Renal pelvis (tissue), 4 donors: Measurements from ENCODE around the gene KCNQ4. TPM values are rescaled to one million over a fixed set of nuclear protein-coding genes. Genes with fewer than 3 reads are reported as not detected.

Experiments
- DNase-seq: peaks from one replicate; pipeline ENCODE4 v3.0.0-alpha.2; 2013
- polyA plus RNA-seq, 3 donors: library from polyadenylated mRNA; unstranded; fragments of 120-200 nt; gene quantifications; one replicate each; pipeline ENCODE4 v1.2.1, GENCODE V29; 2013; ENCODE audit not compliant: insufficient read length in 3 of 3

The KCNQ4 gene
- polyA plus RNA-seq, 3 donors: 2.1 to 2.5 (median 2.5) TPM

- DNase-seq: no peak
Observed at GRCh38 chr1:40838980-40839942, 55.7 kb downstream of the KCNQ4 start.

DNA sequence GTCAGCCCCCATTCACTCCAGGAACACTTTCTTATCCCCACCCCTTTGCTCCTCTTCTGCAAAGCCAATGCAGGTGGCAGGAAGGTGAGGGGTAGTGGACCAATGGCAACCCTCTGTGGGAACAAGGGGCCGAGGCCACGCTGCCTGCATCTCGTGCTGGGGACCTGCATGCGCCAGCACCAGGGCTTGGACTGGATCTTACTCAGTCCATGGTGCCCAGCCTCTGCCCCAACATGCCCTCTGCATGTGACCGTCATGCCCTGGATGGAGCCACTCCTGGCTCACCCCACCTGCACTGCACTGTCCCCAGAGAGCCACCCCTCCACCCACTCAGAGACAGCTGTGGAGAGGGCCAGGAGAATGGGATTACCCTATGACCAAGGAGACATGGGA is 56.4 kb downstream of the KCNQ4 start:
- DNase-seq: no peak

DNA sequence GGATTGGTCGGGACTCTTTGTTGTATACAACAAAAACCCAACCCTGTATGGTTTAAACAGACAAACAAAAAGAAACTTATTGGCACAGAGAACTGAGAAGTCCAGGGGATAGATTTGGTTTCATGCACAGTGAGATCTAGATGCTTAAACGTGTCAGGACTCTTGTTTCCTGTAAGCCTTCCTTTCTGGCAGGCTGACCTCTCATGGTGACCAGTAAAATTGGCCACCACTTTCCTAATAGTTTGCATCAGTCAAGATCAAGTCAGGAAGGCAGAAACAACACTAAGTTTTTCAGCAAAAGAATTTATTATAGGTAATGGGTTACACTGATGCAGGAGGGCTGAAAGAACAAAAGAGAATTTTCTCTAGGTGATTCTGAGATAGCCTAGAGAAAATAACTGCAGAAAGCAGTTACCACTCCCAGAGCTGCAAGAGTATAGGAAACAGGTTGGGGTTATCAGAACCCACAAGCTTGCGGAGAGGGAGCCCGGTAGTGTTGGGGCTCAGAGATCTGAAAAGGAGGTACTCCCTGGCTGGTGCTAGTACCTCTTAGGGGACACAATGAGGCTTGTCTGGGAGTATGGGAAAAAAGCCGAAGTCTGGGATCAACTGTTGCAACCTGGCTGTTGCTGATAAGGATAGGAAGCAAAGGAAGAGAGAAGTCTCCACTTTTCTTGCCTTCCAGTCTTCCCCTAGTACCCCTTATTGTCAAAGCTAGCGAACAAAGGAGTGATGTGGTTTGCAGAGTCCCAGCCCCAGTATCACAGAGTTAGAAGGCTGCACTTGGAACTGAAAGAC is 57.1 kb downstream of the KCNQ4 start:
- no peak for DNase-seq

GRCh38 chr1:40841602-40842001 is 58.0 kb downstream of the KCNQ4 start:
- no peak for DNase-seq

DNA sequence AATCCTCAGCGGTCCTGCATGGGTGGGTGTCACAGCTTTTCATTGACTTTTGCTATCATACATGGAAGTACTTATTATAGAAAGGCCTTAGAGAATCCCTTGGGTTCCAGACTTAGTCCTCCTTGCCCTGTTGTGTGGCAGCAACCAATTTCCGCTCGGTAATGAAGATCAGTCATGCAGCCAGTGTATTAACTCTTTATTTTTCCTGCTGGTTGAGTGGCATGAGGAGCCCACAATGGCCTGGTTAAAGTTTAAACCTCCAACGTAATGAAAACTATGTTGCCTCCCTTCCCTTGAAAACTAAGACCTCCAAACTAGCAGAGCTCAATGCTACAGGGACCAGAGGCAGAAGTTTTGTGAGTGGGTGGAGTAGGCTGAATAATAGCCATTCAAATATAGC is 58.6 kb downstream of the KCNQ4 start:
- DNase-seq: peak; percentile 60

DNA sequence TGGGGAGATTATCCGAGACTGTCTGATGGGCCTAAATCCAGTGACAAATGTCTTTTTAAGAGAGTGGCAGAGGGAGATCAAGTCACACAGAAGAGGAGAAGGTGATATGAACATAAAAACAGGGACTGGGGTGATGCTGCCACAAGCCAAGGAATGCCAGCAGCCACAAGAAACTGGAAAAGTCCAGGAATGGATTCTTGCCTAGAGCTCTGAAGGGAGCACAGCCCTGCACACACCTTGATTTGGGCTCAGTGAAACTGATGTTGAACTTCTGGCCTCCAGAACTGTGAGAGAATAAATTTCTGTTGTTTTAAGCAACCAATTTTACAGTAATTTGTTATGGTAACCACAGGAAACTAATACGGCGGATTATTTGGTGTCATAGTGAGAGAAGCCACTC is 59.1 kb downstream of the KCNQ4 start:
- no peak for DNase-seq

GRCh38 chr1:40844079-40844478 is 60.5 kb downstream of the KCNQ4 start:
- no peak for DNase-seq

DNA sequence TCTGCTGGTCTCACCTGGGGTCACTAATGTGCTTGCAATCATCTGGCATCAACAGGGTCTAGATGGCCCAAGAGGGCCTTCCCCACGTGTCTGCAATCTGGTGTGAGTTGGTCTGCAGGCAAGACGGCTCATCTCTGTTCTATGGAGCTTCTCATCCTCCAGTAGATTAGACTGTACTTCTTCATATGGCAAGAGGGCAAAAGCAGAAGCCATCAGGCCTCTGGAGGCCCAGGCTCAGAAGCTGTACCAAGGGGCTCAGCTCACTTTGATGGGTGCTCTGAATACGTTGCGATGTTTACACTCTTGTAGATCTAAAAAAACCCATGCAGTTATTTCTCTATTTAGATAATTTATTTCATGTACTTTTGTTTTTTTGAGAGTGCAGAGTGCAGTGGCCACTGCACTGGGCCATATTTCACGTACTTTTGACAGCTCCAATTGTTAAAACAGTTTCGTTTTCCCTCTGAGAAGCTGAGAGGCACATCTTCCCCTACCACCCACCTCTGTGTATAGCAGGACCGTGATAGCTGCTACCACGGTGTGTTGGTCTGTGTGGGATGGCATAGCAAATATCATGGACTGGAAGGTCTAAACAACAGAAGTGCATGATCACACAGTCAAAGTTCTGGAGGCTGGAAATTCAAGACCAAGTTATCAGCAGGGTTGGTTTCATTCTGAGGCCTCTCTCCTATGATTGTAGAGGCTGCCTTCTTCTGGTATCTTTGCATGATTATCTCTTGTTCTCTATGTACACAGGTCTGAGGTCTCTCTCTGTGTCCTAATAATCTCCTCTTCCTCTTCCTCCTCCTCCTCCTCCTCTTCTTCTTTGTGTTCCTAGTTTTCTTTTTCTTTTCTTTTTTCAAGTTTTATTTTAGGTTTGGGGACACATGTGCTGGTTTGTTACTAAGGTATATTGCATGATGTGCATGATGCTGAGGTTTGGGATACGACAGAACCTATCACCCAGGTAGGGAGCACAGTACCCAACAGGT is 61.6 kb downstream of the KCNQ4 start:
- DNase-seq: no peak

DNA sequence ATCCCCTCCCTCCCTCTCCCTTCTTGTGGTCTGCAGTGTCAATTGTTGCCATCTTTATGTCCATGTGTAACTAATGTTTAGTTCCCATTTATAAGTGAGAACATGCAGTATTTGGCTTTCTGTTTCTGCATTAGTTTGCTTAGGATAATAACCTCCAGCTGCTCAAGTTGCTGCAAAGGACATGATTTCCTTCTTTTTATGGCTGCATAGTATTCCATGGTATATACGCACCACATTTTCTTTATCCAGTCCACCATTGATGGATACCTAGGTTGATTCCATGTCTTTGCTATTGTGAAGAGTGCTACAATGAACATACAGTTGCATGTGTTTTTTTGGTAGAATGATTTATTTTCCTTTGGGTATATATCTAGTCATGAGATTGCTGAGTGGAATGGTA is 62.3 kb downstream of the KCNQ4 start:
- no peak for DNase-seq

- no peak for DNase-seq
Observed at GRCh38 chr1:40847023-40847745, 63.6 kb downstream of the KCNQ4 start.

GRCh38 chr1:40848530-40849189 is 65.1 kb downstream of the KCNQ4 start:
- DNase-seq: peak; percentile 52

DNA sequence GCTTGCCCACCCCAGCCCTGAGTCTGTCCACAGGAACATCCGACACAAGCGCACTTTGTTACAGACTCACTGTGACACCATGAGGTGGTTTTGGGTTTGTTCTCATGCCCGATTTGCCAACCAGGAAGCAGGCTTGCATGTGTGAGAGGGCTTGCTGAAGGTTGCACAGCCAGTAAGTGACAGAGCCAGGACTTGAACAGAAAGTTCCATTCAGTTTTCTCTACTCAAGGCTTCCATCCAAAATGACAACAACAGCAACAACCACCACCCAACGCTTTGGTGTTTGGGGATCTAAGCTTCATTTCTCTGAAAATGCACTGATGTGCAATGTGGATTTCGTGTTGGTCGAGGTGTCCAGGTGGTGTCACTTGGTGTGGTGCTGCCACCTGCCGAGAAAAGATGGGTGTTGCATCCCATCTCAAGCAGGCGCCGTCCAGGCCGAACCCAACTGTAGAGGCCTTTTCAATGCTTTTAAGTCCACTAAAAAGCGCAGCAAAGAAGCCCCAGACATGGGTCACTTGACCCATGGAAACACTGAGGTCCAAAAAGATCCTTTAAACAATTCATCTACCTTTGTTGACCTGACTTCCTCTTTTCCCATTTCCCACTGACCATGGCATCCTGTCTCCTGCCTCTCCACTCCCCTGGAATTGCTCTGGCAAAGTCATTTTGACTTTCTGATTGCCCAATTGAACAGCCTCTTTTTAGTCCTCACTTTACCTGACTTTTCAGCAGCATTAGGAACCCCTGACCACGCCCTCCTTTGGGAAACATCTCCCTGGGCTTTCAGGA is 66.4 kb downstream of the KCNQ4 start:
- DNase-seq: peak; percentile 54

GRCh38 chr1:40851643-40852042 is 68.1 kb downstream of the KCNQ4 start:
- DNase-seq: no peak

DNA sequence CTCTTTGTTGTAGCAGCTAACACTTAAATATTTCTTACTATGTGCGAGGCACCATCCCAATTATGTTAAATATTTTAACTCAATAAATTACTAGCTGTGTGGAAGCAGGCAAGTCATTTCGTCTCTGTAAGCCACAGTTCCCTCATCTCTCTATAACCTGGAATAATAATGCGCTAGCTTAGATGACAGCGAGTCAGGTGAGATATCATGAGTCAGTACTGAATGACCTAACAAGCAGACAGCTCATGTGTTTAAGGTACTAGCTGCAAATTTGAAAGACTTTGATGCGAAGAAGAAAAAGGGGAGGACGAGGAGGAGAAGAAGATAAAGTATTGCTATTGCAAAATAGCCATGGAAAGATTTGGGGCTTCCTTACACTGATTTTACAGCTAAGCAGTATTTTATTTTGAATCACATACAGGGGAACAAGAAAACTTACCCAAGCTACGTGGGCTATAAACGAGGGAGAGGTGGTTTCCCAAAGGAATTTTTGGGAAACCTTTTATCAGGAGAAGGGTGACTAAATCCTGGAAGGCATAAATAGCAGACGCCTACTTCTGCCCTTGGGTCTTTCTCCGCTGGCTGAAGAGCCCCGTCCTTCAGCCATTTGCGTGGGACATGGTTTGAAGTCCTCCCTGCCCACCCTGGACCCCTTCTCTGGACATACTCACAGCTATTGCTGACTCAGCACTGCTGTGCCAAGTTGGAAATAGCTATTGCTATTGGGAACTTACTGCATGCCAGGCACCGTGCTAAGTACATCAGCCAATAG is 69.7 kb downstream of the KCNQ4 start:
- no peak for DNase-seq

GRCh38 chr1:40853885-40854170 is 70.2 kb downstream of the KCNQ4 start:
- DNase-seq: no peak

DNA sequence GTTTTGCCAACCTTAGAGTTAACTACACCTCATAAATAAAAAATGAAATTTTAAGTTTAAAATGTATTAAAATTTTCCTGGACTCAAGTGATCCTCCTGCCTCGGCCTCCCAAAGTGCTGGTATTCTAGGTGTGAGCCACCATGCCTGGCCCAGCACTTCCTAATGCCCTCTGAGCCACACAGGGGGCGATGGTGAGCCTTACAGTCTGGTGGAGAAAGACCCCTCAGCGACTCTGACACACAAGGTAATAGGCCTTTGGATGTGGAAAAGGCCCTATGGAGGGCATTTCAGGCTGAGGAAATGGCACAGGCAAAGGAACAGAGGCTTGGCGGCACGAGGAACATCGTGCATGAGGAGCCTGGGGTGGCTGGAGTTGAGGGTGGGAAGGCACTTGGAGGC is 71.9 kb downstream of the KCNQ4 start:
- no peak for DNase-seq

DNA sequence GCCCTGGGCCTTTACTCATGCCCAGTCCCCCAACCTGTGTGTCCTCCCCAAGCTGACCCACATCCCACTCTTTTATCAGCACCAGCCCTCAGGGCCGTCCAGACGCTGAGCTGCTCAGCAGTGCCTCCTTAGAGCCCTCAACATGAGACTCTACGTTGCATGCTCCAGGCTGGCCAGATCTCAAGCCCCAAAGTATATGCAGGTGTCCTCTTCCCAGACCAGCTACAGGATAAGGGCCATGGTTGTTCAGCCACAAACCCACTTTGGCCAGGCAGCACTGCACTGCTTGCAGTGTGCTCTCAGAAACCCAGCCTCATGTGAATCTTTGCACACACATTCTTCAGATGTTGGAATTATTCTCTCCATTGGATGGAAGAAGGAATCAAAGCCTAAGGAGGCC is 72.5 kb downstream of the KCNQ4 start:
- no peak for DNase-seq

DNA sequence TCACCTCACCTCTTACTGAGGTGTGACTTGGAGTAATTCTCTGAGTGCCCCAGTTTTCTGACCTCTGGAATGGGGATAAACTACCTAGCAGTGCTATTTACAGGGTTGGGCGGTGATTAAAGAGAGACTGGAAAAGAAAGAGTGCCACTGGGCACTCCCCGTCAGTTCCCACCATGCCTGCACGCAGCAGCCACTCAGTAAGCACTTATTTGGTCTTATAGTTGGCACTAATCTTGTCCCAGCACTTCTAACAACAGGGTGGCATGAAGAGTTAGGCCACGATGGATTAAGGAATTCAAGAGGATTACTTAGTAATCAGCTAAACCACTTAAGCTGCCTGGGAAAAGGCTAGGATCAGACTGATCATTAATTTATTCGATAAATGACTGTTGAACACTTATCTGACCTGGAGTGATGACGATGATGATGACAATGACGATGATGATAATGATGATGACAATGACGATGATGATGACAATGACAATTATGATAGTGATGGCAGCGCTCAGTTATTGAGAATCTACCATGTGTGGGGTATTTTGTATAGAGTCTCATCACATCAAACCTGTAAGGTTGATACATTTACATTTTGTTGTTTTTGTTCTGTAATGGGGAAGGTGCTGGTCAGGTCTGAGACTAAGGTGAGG is 73.2 kb downstream of the KCNQ4 start:
- no peak for DNase-seq

DNA sequence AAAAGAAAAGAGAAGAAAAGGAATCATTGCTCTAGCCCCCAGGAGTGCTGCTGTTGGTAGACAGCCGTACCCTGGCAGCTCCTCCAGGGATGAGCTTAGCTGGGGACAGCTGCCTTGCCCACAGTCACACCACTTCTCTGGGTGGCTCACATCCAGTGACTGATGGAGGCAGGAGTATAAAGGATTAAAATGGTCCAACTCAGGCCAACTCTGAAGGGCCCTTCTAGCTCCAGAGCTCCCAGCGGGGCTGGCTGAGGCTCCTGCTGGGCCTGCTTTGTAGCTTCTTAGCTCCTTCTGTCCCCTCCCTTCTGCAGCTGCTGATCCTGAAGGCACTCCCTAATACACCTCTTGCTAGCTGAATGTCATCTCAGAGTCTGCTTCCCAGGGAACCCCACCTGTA is 74.2 kb downstream of the KCNQ4 start:
- DNase-seq: no peak
